Activated CD4-positive, alpha-beta memory T cell treated with anti-CD3 and anti-CD28 coated beads, Interleukin-2, amount 10 ng/mL, durations not matched to agents 7 days and 5 days (primary cell): ENCODE results near the gene RGS6. TPM values are rescaled to one million over a fixed set of nuclear protein-coding genes. Genes with fewer than 3 reads are reported as not detected.

Experiments
- CTCF ChIA-PET: fragments of 350-600 bp; sonication (Branson Sonifier 250); formaldehyde crosslinking; loops from one replicate; lab custom pipeline; 2021; ENCODE audit warnings: antibody characterized with exemption, inconsistent platforms; lab: Charles Lee
- POLR2A ChIA-PET: fragments of 350-600 bp; sonication (Branson Sonifier 250); formaldehyde crosslinking; loops from one replicate; lab custom pipeline; 2021; ENCODE audit warnings: antibody characterized with exemption; lab: Charles Lee
- DNase-seq: peaks from one replicate; pipeline ENCODE4 v3.0.0-alpha.2; 2020
- H3K27ac Mint-ChIP-seq: one replicate; pipeline ENCODE4 v1.8.0; 2021; ENCODE audit warnings: mild to moderate bottlenecking, mixed read lengths
- H3K27me3 Mint-ChIP-seq: one replicate; pipeline ENCODE4 v1.8.0; 2021; ENCODE audit warnings: mixed read lengths
- H3K36me3 Mint-ChIP-seq: one replicate; pipeline ENCODE4 v1.8.0; 2021; ENCODE audit warnings: low read depth, mixed read lengths
- H3K4me1 Mint-ChIP-seq: one replicate; pipeline ENCODE4 v1.8.0; 2021; ENCODE audit warnings: mixed read lengths
- H3K4me3 Mint-ChIP-seq: one replicate; pipeline ENCODE4 v1.8.0; 2021; ENCODE audit warnings: mild to moderate bottlenecking, mixed read lengths
- H3K9me3 Mint-ChIP-seq: one replicate; pipeline ENCODE4 v1.8.0; 2021; ENCODE audit warnings: mixed read lengths
- total RNA-seq, 2 experiments: library from RNA; stranded (reverse); gene quantifications; one replicate each; pipeline ENCODE4 v1.2.3, GENCODE V29; 2021

The RGS6 gene
- total RNA-seq, 2 experiments from 2014 or later, result 2.0 to 3.1 TPM

DNA sequence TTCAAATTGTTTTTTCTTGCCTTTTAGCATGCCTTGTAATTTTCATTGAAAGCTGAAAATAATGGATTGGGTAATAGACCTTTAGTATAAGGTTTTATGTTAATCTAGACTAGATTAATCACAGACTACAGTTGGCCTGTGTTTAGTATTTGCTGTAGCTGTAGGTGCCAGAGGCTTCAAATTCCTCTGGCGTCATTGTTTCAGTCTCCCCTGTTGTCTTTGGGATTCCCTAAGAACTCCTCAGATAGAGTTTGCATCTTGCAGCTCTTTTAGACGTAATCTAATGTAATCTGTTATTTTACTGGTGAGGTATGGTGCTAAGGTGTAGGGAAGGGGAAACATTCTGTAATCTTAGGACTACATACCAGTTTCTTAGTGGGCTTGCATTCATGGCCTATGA lies 113.0 kb downstream of the RGS6 start:
- no peaks in the 10 kb centered on the region for H3K36me3 Mint-ChIP-seq
- POLR2A ChIA-PET, result no interaction called here

GRCh38 chr14:72045885-72046284 lies 113.7 kb downstream of the RGS6 start:
- CTCF ChIA-PET, result no interaction called here
- Mint-ChIP-seq H3K36me3 (no peaks in the 10 kb centered on the region), H3K9me3 (no peaks in the 10 kb centered on the region), H3K27ac (no peak overlapping the region), H3K27me3 (peaks cover 28% of the 10 kb centered on the region), H3K4me1 (peaks cover 19% of the 10 kb centered on the region), H3K4me3 (no peak overlapping the region)
- POLR2A ChIA-PET, result no interaction called here
- no peak for DNase-seq

More for the DNA sequence above, 113.0 kb downstream of the RGS6 start:
- H3K4me3 Mint-ChIP-seq, result no peak overlapping the region
- peaks cover 29% of the 10 kb centered on the region for H3K27me3 Mint-ChIP-seq
- CTCF ChIA-PET, result no interaction called here
- H3K9me3 Mint-ChIP-seq, result no peaks in the 10 kb centered on the region
- no peak for DNase-seq
- H3K4me1 Mint-ChIP-seq, result peaks cover 17% of the 10 kb centered on the region
- H3K27ac Mint-ChIP-seq, result no peak overlapping the region

DNA sequence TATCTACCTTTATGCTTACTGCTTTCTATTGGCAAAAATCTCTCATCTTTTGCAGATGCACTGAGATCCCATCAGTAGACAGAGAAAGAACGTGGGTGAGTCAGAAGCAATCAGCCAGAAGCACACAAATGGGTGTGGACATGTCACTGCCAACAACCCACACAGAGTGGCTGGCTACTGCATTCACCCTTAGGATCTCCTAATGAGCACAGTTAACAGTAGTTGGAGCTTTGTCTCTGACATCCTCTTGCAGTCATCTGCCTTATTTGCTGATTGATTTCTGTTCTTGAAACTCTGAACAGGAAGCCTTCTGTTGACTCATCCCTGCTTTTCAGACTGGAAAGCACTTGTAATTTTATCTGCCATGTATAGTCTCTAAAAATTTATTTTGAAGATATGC lies 117.2 kb downstream of the RGS6 start:
- H3K27me3 Mint-ChIP-seq, result peaks cover 26% of the 10 kb centered on the region
- H3K4me1 Mint-ChIP-seq, result peaks cover 22% of the 10 kb centered on the region
- no peaks in the 10 kb centered on the region for H3K36me3 Mint-ChIP-seq
- no peak overlapping the region for H3K27ac Mint-ChIP-seq
- no peak overlapping the region for H3K4me3 Mint-ChIP-seq
- H3K9me3 Mint-ChIP-seq, result no peaks in the 10 kb centered on the region
- ChIA-PET CTCF (interaction anchor here (1.2 kb wide), 1 partner anchor 371 kb away, joined by 3 read pairs; no protein-coding TSS in a partner anchor), POLR2A (interaction anchor here (0.7 to 1.3 kb wide), 3 partner anchors 14 to 389 kb away, joined by 3 to 4 read pairs (median 3); no protein-coding TSS in a partner anchor)
- DNase-seq, result peak; percentile 51

GRCh38 chr14:72052356-72052755 lies 120.1 kb downstream of the RGS6 start:
- Mint-ChIP-seq H3K27ac (no peak overlapping the region), H3K4me1 (peaks cover 26% of the 10 kb centered on the region), H3K9me3 (no peaks in the 10 kb centered on the region), H3K36me3 (no peaks in the 10 kb centered on the region), H3K4me3 (no peak overlapping the region), H3K27me3 (peaks cover 30% of the 10 kb centered on the region)
- POLR2A ChIA-PET, result no interaction called here
- CTCF ChIA-PET, result no interaction called here
- DNase-seq, result no peak

GRCh38 chr14:72053651-72054050 lies 121.4 kb downstream of the RGS6 start:
- peaks cover 30% of the 10 kb centered on the region for H3K27me3 Mint-ChIP-seq
- peaks cover 23% of the 10 kb centered on the region for H3K4me1 Mint-ChIP-seq
- no peaks in the 10 kb centered on the region for H3K36me3 Mint-ChIP-seq
- DNase-seq, result no peak
- ChIA-PET CTCF (no interaction called here), POLR2A (no interaction called here)
- H3K27ac Mint-ChIP-seq, result no peak overlapping the region
- no peak overlapping the region for H3K4me3 Mint-ChIP-seq
- H3K9me3 Mint-ChIP-seq, result no peaks in the 10 kb centered on the region

- H3K36me3 Mint-ChIP-seq, result no peaks in the 10 kb centered on the region
- H3K9me3 Mint-ChIP-seq, result no peaks in the 10 kb centered on the region
- no peak overlapping the region for H3K27ac Mint-ChIP-seq
- ChIA-PET POLR2A (no interaction called here), CTCF (interaction anchor here (0.6 kb wide), 1 partner anchor 1237 kb away, joined by 3 read pairs; no protein-coding TSS in a partner anchor)
- H3K4me3 Mint-ChIP-seq, result no peak overlapping the region
- H3K4me1 Mint-ChIP-seq, result peaks cover 11% of the 10 kb centered on the region
- peaks cover 30% of the 10 kb centered on the region for H3K27me3 Mint-ChIP-seq
- no peak for DNase-seq
These were observed 122.7 kb downstream of the RGS6 start for GRCh38 chr14:72054911-72055310.

DNA sequence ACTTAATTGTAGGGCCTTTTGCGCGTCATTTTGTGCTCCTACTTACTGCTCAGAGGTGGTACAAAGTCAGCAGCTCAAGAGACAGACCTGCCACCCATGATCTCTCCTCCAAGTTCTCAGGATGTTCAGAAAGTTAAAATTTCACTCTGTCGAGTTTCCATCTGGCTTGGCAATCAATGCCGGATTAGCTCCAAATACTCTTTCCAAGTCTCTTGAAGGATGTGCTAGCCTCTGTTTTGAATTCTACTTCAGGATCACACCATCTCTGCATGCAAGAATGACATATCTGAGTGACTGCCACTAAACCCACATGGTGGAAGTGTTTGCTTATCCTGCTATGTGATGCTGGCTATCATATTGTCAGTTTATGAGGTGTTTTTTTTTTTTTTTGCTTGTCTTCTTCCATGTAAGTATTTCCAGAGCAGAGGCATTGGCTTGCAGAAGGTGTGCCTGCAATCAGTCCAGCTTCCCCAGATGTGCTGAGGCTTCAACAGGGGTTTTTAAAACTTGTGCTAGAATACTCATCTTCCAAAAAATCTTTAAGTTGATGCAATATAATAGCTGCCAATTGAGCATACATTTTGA lies 125.6 kb downstream of the RGS6 start:
- Mint-ChIP-seq H3K9me3 (no peaks in the 10 kb centered on the region), H3K36me3 (no peaks in the 10 kb centered on the region), H3K27ac (no peak overlapping the region), H3K4me3 (no peak overlapping the region), H3K27me3 (peaks cover 26% of the 10 kb centered on the region), H3K4me1 (peaks cover 7% of the 10 kb centered on the region)
- ChIA-PET CTCF (no interaction called here), POLR2A (no interaction called here)
- no peak for DNase-seq

DNA sequence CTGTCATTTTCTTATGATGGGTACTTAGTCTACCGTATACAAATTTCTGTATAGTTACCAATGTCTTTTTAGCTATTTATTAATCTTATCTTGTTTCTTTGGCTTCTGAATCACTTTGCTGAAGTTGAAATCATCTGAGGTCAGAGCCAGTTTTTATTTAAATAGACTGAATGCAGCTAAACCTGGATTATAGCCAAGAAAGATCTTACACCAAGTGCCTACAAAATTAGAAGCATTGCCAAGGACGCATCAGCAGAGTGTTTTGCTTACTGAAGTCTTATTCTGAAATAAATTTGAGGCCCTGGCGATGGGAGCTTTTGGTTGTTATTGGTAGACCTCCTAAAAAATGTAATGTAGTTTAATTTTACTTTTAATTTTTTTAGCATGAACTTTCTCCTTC lies 128.2 kb downstream of the RGS6 start:
- Mint-ChIP-seq H3K27me3 (peaks cover 22% of the 10 kb centered on the region), H3K36me3 (no peaks in the 10 kb centered on the region), H3K4me1 (peaks cover 4% of the 10 kb centered on the region), H3K9me3 (no peaks in the 10 kb centered on the region), H3K27ac (no peak overlapping the region), H3K4me3 (no peak overlapping the region)
- ChIA-PET CTCF (interaction anchor here (0.7 kb wide), 1 partner anchor 25 kb away, joined by 7 read pairs; no protein-coding TSS in a partner anchor), POLR2A (no interaction called here)
- DNase-seq, result no peak

- H3K27me3 Mint-ChIP-seq, result peaks cover 20% of the 10 kb centered on the region
- ChIA-PET CTCF (no interaction called here), POLR2A (no interaction called here)
- no peak overlapping the region for H3K27ac Mint-ChIP-seq
- no peaks in the 10 kb centered on the region for H3K9me3 Mint-ChIP-seq
- no peak overlapping the region for H3K4me3 Mint-ChIP-seq
- peaks cover 4% of the 10 kb centered on the region for H3K4me1 Mint-ChIP-seq
- DNase-seq, result no peak
- no peaks in the 10 kb centered on the region for H3K36me3 Mint-ChIP-seq
These were observed 128.7 kb downstream of the RGS6 start for GRCh38 chr14:72060917-72061316.

DNA sequence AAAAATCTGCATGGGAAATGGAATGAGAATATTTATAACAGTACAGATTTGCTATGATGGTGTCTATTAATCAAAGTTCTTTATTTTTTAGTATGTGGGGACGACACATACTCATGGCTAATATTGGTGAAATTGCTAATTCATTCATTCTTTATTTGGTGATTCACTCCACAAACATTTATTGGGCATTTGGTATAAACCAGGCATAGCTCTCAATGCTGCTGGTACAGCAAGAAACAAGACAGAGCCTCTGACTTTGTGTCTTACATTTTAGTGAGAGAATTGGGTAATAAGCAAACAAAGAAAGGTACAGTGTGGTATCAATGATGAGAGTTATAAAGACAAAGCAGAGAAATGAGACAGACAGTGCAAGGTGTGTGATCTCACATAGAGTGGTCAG lies 129.5 kb downstream of the RGS6 start:
- ChIA-PET POLR2A (no interaction called here), CTCF (no interaction called here)
- H3K4me3 Mint-ChIP-seq, result no peak overlapping the region
- no peaks in the 10 kb centered on the region for H3K36me3 Mint-ChIP-seq
- H3K27me3 Mint-ChIP-seq, result peaks cover 20% of the 10 kb centered on the region
- H3K9me3 Mint-ChIP-seq, result no peaks in the 10 kb centered on the region
- H3K4me1 Mint-ChIP-seq, result peaks cover 4% of the 10 kb centered on the region
- no peak for DNase-seq
- no peak overlapping the region for H3K27ac Mint-ChIP-seq

DNA sequence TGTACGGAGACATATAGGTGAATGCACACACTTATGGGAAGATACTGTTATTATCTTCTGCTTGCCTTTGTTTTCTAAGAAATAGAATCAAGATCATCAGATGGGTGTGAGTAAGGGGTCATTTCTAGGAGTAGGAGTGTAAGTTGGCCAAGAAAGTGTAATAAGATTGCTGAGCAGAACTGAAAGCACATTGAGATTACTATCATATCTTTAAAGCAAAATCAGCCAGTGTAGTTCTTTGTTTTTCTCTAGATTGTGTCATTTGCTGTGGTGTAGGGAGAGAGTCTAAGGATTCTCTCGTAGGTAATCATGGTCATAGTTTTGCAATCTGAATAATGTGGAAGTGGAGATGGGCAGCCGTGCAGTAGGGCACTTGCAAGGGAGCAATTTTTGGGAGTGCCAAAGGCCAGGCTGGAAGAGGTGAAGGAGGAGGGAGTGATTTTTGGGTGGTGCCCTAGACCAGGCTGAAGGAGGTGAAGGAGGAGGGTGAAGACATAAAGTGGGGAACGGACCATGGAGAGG lies 131.6 kb downstream of the RGS6 start:
- peaks cover 20% of the 10 kb centered on the region for H3K27me3 Mint-ChIP-seq
- CTCF ChIA-PET, result no interaction called here
- peaks cover 4% of the 10 kb centered on the region for H3K4me1 Mint-ChIP-seq
- H3K36me3 Mint-ChIP-seq, result no peaks in the 10 kb centered on the region
- no peak for DNase-seq
- POLR2A ChIA-PET, result interaction anchor here (0.7 kb wide), 1 partner anchor 14 kb away, joined by 4 read pairs; no protein-coding TSS in a partner anchor
- H3K9me3 Mint-ChIP-seq, result no peaks in the 10 kb centered on the region
- no peak overlapping the region for H3K27ac Mint-ChIP-seq
- no peak overlapping the region for H3K4me3 Mint-ChIP-seq

GRCh38 chr14:72064501-72064900 lies 132.3 kb downstream of the RGS6 start:
- no peak overlapping the region for H3K4me3 Mint-ChIP-seq
- no peaks in the 10 kb centered on the region for H3K9me3 Mint-ChIP-seq
- no peak for DNase-seq
- no peaks in the 10 kb centered on the region for H3K36me3 Mint-ChIP-seq
- ChIA-PET POLR2A (no interaction called here), CTCF (no interaction called here)
- H3K27me3 Mint-ChIP-seq, result peaks cover 20% of the 10 kb centered on the region
- peaks cover 4% of the 10 kb centered on the region for H3K4me1 Mint-ChIP-seq
- H3K27ac Mint-ChIP-seq, result no peak overlapping the region

GRCh38 chr14:72070458-72070857 lies 138.2 kb downstream of the RGS6 start:
- no peak for DNase-seq
- H3K4me3 Mint-ChIP-seq, result no peak overlapping the region
- no peaks in the 10 kb centered on the region for H3K36me3 Mint-ChIP-seq
- CTCF ChIA-PET, result no interaction called here
- H3K27ac Mint-ChIP-seq, result no peak overlapping the region
- H3K4me1 Mint-ChIP-seq, result no peaks in the 10 kb centered on the region
- POLR2A ChIA-PET, result interaction anchor here (1.3 kb wide), 1 partner anchor 21 kb away, joined by 3 read pairs; no protein-coding TSS in a partner anchor
- peaks cover 3% of the 10 kb centered on the region for H3K27me3 Mint-ChIP-seq
- H3K9me3 Mint-ChIP-seq, result no peaks in the 10 kb centered on the region
